HG03097 (cell line): Measurements from ENCODE around the gene TBCA.

ENCODE experiments used
- ATAC-seq: cut with Tn5 transposase; IDR thresholded peaks from one replicate; pipeline ENCODE4 v1.9.1; 2021; ENCODE audit not compliant: unreplicated experiment, low FRiP score

TBCA gene

GRCh38 chr5:77644371-77645157, 131.6 kb downstream of the TBCA start:
- no peak for ATAC-seq

- no peak for ATAC-seq
Observed at GRCh38 chr5:77643654-77644370, 132.3 kb downstream of the TBCA start.

GRCh38 chr5:77642738-77643653, 133.1 kb downstream of the TBCA start:
- ATAC-seq, result no peak

GRCh38 chr5:77641963-77642737, 134.0 kb downstream of the TBCA start:
- ATAC-seq, result no peak

- no peak for ATAC-seq
Observed at GRCh38 chr5:77641397-77641943, 134.7 kb downstream of the TBCA start.
